ENCODE results near the gene RRM1. TPM values are rescaled to one million over a fixed set of nuclear protein-coding genes. Genes with fewer than 3 reads are reported as not detected.

The RRM1 gene
- total RNA-seq, 2 donors from 2014 or later, result 79.2 to 102 TPM

- peaks cover 43% of the 10 kb centered on the region for H3K36me3 Mint-ChIP-seq (ENCODE audit: low read depth)
These were observed 8.1 kb downstream of the RRM1 start for GRCh38 chr11:4102711-4103110.

GRCh38 chr11:4103269-4103668 is 8.7 kb downstream of the RRM1 start:
- no peaks in the 10 kb centered on the region for H3K27me3 Mint-ChIP-seq (ENCODE audit: insufficient read depth)
- Histone ChIP-seq H3K27ac (ENCODE audit: low read depth, low read length) (no peak overlapping the region), H3K4me1 (ENCODE audit: control insufficient read depth, insufficient read depth, low read length) (peaks cover 6% of the 10 kb centered on the region), H3K27me3 (ENCODE audit: control insufficient read depth, insufficient read depth, low read length, poor library complexity, severe bottlenecking) (no peaks in the 10 kb centered on the region), H3K4me3 (ENCODE audit: low read length) (no peak overlapping the region), H3K9ac (ENCODE audit: extremely low read depth, low read length, poor library complexity, severe bottlenecking) (no peak overlapping the region), H3K9me3 (ENCODE audit: control insufficient read depth, low read length) (no peaks in the 10 kb centered on the region), H3K36me3 (ENCODE audit: control insufficient read depth, insufficient read depth, low read length) (peaks cover 55% of the 10 kb centered on the region)
- 95% methylated on average over 2 of the region's 2 CpGs; no CpG with 5 or more reads in 1 of the 2 experiments for WGBS, 2 experiments (ENCODE audit: insufficient coverage in 1 of 2, insufficient read length in 1 of 2)
- H3K36me3 Mint-ChIP-seq (ENCODE audit: low read depth), result peaks cover 47% of the 10 kb centered on the region
- TF ChIP-seq, protein P1, sequence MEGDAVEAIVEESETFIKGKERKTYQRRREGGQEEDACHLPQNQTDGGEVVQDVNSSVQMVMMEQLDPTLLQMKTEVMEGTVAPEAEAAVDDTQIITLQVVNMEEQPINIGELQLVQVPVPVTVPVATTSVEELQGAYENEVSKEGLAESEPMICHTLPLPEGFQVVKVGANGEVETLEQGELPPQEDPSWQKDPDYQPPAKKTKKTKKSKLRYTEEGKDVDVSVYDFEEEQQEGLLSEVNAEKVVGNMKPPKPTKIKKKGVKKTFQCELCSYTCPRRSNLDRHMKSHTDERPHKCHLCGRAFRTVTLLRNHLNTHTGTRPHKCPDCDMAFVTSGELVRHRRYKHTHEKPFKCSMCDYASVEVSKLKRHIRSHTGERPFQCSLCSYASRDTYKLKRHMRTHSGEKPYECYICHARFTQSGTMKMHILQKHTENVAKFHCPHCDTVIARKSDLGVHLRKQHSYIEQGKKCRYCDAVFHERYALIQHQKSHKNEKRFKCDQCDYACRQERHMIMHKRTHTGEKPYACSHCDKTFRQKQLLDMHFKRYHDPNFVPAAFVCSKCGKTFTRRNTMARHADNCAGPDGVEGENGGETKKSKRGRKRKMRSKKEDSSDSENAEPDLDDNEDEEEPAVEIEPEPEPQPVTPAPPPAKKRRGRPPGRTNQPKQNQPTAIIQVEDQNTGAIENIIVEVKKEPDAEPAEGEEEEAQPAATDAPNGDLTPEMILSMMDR (conservative IDR thresholded peaks at IDR 0.05), result no peak
- H3K4me1 Mint-ChIP-seq, result peaks cover 18% of the 10 kb centered on the region
- no peak overlapping the region for H3K27ac Mint-ChIP-seq
- H3K9me3 Mint-ChIP-seq, result no peaks in the 10 kb centered on the region
- no peak for DNase-seq
- H3K4me3 Mint-ChIP-seq, result no peak overlapping the region

More at GRCh38 chr11:4102711-4103110, 8.1 kb downstream of the RRM1 start:
- no peak overlapping the region for H3K27ac ChIP-seq (ENCODE audit: low read depth, low read length)
- DNase-seq, result no peak
- Mint-ChIP-seq H3K9me3 (no peaks in the 10 kb centered on the region), H3K27ac (no peak overlapping the region), H3K4me3 (no peak overlapping the region), H3K27me3 (ENCODE audit: insufficient read depth) (no peaks in the 10 kb centered on the region), H3K4me1 (peaks cover 18% of the 10 kb centered on the region)
- no peaks in the 10 kb centered on the region for H3K9me3 ChIP-seq (ENCODE audit: control insufficient read depth, low read length)
- peaks cover 6% of the 10 kb centered on the region for H3K4me1 ChIP-seq (ENCODE audit: control insufficient read depth, insufficient read depth, low read length)
- H3K27me3 ChIP-seq (ENCODE audit: control insufficient read depth, insufficient read depth, low read length, poor library complexity, severe bottlenecking), result no peaks in the 10 kb centered on the region
- WGBS, 2 experiments (ENCODE audit: insufficient coverage in 1 of 2, insufficient read length in 1 of 2), result 96 to 100% methylated on average over 2 to 4 of the region's 4 CpGs
- H3K9ac ChIP-seq (ENCODE audit: extremely low read depth, low read length, poor library complexity, severe bottlenecking), result no peak overlapping the region
- peaks cover 49% of the 10 kb centered on the region for H3K36me3 ChIP-seq (ENCODE audit: control insufficient read depth, insufficient read depth, low read length)
- no peak overlapping the region for H3K4me3 ChIP-seq (ENCODE audit: low read length)
- TF ChIP-seq, protein P1 (conservative IDR thresholded peaks at IDR 0.05), result no peak

- WGBS, 2 experiments (ENCODE audit: insufficient coverage in 1 of 2, insufficient read length in 1 of 2), result 100% methylated on average over 1 of the region's 1 CpG; no CpG with 5 or more reads in 1 of the 2 experiments
- Mint-ChIP-seq H3K4me1 (peaks cover 2% of the 10 kb centered on the region), H3K4me3 (no peak overlapping the region), H3K9me3 (no peaks in the 10 kb centered on the region), H3K27ac (no peak overlapping the region), H3K36me3 (ENCODE audit: low read depth) (peaks cover 55% of the 10 kb centered on the region), H3K27me3 (ENCODE audit: insufficient read depth) (no peaks in the 10 kb centered on the region)
- H3K4me3 ChIP-seq (ENCODE audit: low read length), result no peak overlapping the region
- no peaks in the 10 kb centered on the region for H3K9me3 ChIP-seq (ENCODE audit: control insufficient read depth, low read length)
- peaks cover 70% of the 10 kb centered on the region for H3K36me3 ChIP-seq (ENCODE audit: control insufficient read depth, insufficient read depth, low read length)
- DNase-seq, result no peak
- TF ChIP-seq, protein P1 (conservative IDR thresholded peaks at IDR 0.05), result no peak
- H3K27me3 ChIP-seq (ENCODE audit: control insufficient read depth, insufficient read depth, low read length, poor library complexity, severe bottlenecking), result no peaks in the 10 kb centered on the region
- H3K9ac ChIP-seq (ENCODE audit: extremely low read depth, low read length, poor library complexity, severe bottlenecking), result no peak overlapping the region
- no peak overlapping the region for H3K27ac ChIP-seq (ENCODE audit: low read depth, low read length)
- no peaks in the 10 kb centered on the region for H3K4me1 ChIP-seq (ENCODE audit: control insufficient read depth, insufficient read depth, low read length)
These were observed 11.3 kb downstream of the RRM1 start for GRCh38 chr11:4105916-4106315.

All from endodermal cell (in vitro differentiated cells).